ENCODE data around the gene RNF222. TPM values are rescaled to one million over a fixed set of nuclear protein-coding genes. Genes with fewer than 3 reads are reported as not detected.
A peak's percentile ranks its signal among the peaks of the same experiment; 100 is the strongest.

The RNF222 gene, protein sequence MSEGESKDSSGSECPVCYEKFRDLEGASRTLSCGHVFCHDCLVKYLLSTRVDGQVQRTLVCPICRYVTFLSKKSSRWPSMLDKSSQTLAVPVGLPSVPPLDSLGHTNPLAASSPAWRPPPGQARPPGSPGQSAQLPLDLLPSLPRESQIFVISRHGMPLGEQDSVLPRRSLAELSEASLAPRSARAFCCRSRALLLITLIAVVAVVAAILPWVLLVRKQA
- total RNA-seq = not detected

DNA sequence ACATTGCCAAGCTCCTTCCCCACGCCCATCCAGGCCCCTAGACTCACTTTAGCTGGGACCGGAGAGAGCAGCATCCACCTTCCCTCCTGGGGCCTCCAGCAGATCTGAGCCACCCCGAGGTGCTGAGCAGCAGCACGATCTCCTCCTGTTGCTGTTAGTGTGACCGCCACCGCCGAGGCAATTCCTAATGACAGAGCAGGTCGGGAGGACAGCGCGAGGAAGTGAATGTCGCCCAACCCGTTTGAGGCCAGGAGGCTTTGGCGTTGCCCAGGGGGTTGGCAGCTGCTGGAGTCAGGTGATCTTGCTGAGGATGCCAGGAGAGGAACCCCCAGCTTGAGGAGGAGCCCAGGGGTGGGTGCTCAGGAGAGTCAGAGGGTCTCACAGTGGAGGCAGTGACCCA lies at the start of gene RNF222:
RNF222 (minus strand) TSS at position 192 of the 400 bp plus-strand sequence. CDS start 4,366 bp downstream, outside the sequence.
- DNase-seq (ENCODE audit: low spot score) (no peak), ATAC-seq (ENCODE audit: low FRiP score) (no peak)
- TF ChIP-seq, protein P1, sequence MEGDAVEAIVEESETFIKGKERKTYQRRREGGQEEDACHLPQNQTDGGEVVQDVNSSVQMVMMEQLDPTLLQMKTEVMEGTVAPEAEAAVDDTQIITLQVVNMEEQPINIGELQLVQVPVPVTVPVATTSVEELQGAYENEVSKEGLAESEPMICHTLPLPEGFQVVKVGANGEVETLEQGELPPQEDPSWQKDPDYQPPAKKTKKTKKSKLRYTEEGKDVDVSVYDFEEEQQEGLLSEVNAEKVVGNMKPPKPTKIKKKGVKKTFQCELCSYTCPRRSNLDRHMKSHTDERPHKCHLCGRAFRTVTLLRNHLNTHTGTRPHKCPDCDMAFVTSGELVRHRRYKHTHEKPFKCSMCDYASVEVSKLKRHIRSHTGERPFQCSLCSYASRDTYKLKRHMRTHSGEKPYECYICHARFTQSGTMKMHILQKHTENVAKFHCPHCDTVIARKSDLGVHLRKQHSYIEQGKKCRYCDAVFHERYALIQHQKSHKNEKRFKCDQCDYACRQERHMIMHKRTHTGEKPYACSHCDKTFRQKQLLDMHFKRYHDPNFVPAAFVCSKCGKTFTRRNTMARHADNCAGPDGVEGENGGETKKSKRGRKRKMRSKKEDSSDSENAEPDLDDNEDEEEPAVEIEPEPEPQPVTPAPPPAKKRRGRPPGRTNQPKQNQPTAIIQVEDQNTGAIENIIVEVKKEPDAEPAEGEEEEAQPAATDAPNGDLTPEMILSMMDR (IDR thresholded peaks at IDR 0.05) = no peak

DNA sequence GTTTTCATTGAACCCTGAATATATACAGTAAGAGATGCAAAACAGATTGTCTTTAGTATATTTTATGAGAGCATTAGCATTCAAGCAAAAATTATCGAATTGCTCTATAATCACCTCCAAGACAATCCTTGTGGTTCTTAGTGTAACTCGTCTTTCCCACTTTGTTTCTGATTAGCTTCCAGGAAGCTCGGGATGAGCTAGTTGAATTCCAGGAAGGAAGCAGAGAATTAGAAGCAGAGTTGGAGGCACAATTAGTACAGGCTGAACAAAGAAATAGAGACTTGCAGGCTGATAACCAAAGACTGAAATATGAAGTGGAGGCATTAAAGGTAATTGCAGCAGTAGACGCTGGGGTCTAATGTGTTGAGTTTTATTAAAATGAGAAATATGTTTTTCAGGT lies 47.9 kb upstream of the RNF222 start:
- no peak for DNase-seq (ENCODE audit: low spot score)
- TF ChIP-seq, protein P1 (IDR thresholded peaks at IDR 0.05) = no peak
- no peak for ATAC-seq (ENCODE audit: low FRiP score)

DNA sequence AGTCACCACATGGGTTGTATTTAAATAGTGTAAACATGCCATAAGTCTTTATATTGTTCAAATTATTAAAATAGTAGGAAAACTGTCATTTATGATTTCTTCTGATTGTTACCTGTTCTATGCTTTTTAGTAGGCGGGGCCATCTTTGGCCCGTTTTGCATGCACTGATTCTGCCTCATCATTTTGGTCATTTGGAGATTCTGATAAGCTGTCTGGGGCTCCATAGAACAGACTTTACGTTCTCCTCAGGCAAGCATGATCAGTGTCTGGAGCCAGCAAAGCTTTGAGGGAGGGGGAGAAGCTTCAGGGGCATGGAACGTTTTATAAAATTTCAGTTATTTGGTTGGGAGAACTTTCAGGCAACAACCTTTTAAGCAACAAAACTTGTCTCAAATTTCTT lies 46.9 kb upstream of the RNF222 start:
- TF ChIP-seq, protein P1 (IDR thresholded peaks at IDR 0.05) = no peak
- ATAC-seq (ENCODE audit: low FRiP score) = no peak
- DNase-seq (ENCODE audit: low spot score) = no peak

DNA sequence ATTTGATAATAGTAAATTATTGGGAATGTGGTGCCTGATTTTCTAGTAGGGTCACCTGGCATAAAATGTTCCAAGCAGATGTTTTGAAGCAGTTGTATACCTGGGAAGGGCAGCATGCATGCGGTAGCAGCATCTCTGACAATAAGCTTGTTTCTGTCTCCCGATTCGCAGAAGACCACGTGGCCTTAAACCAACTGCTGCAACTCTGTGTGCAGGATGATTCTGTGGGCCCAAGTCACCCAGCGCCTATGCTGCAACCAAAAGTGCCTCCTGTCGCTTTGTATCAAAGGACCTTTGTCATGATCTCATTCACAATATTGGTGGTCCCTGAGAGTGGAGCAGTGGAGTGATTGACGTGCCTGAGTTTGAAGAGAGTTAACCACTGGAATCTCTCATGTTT lies 46.1 kb upstream of the RNF222 start:
- DNase-seq (ENCODE audit: low spot score) (no peak), ATAC-seq (ENCODE audit: low FRiP score) (peak; percentile 41)
- TF ChIP-seq, protein P1 (IDR thresholded peaks at IDR 0.05) = no peak

DNA sequence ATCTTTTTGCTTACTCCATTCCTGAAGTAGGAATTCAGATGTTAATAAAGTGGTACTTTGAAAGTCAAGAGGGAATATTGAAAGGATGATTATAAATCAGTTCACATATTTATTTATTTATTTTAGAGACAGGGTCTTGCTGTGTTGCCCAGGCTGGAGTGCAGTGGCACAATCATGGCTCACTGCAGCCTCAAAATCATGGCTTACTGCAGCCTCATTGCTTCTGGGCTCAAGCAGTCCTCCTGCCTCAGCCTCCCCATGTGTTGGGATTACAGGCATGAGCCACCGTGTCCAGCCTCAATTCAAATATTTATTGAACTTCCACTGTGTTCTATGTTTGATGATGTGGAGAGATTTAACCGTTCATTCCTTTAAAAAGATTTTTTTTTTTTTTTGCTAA lies 44.7 kb upstream of the RNF222 start:
- DNase-seq (ENCODE audit: low spot score) (no peak), ATAC-seq (ENCODE audit: low FRiP score) (no peak)
- TF ChIP-seq, protein P1 (IDR thresholded peaks at IDR 0.05) = no peak

DNA sequence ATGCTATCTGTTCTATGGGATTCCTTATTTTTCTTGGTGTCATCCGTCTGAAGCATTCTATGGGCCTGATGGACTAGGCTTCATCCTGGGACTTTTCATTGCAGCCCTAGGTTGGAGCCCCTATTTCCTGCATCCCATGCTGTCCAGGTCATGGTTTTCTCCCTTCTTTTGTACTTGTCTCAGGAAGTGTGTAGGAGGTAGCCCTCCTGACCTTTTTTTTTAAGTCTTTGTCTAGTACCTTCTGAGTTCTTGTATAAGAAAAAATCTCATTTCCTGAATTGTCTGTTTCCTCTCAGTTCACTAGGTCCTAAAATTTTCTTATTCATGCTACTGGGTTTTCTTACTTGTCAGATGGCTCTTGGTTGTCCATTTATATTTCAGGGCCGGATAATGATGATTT lies 44.1 kb upstream of the RNF222 start:
- ATAC-seq (ENCODE audit: low FRiP score) (no peak), DNase-seq (ENCODE audit: low spot score) (no peak)
- TF ChIP-seq, protein P1 (IDR thresholded peaks at IDR 0.05) = no peak

DNA sequence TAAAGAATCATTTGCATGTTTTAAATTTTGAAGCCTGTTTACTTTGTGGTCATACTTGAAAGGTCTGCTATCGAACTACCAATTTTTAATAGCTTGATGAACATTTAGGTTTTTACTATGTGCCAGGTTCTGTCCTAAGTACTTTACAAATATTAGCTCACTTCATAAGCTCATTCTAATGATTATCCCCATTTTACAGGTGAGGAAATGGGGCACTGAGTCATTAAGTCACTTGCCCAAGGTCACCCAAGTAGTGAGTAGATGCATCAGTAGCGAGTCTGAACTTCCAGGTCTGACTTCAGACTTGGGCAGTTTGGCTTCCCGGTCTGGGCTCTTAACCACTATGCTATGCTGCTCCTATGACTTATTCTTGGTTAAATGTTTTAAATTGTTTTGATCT lies 42.1 kb upstream of the RNF222 start:
- DNase-seq (ENCODE audit: low spot score) (no peak), ATAC-seq (ENCODE audit: low FRiP score) (no peak)
- TF ChIP-seq, protein P1 (IDR thresholded peaks at IDR 0.05) = no peak

Data from omental fat pad (tissue), 4 donors.